K562 (cell line): ENCODE data around the gene CRLF1. TPM values are rescaled to one million over a fixed set of nuclear protein-coding genes. Genes with fewer than 3 reads are reported as not detected.
A peak's percentile ranks its signal among the peaks of the same experiment; 100 is the strongest.

Experiments
- ATAC-seq: fragments of 200-7000 bp; cut with Tn5 transposase; 3 replicates; pipeline ENCODE4 v1.9.1; 2020; ENCODE audit warnings: moderate library complexity
- BruUV-seq: library from RNA; stranded (reverse); fragments of 400-500 nt; replicated peaks from 2 replicates; lab custom pipeline; 2021; lab: Mats Ljungman, UMichigan
- CTCF ChIA-PET: fragments of 300-600 bp; formaldehyde crosslinking; extraction: SDS; loops from one replicate; lab custom pipeline; 2021; ENCODE audit warnings: low intra/inter-chr PET ratio; lab: Yijun Ruan, JAX
- POLR2A ChIA-PET: fragments of 300-600, 350-650 bp; sonication (Branson Sonifier 250); formaldehyde crosslinking; extraction: SDS; loops from one replicate; lab custom pipeline; 2021; ENCODE audit warnings: antibody characterized with exemption, inconsistent platforms; lab: Yijun Ruan, JAX
- DNase-seq, 4 experiments: peaks; one replicate each; pipeline versions ENCODE4 v3.0.0 to v3.0.0-alpha.2; 2011 to 2018; ENCODE audit warnings: low spot score in 3 of 4, mixed read lengths in 3 of 4; ENCODE audit errors: extremely low read depth in 1 of 4
- FAIRE-seq: peaks from 2 replicates; lab custom pipeline; 2011; peaks lifted over from hg19 to GRCh38; lab: Jason Lieb, UNC
- H2AFZ ChIP-seq: 2 replicates; pipeline ENCODE4 v1.6.0; 2011; ENCODE audit warnings: low read depth, low read length, control low read depth, inconsistent platforms
- H3K27ac ChIP-seq: fragments of 200-600 bp; 3 replicates; pipeline ENCODE4 v1.8.0; 2011; ENCODE audit warnings: low read depth, mild to moderate bottlenecking, control low read depth, inconsistent platforms, low read length, moderate library complexity, mixed read lengths; ENCODE audit errors: extremely low read depth
- H3K27me3 ChIP-seq, 2 experiments: fragments of 300-600 bp in 1 of 2; 2 replicates in 1 of 2; 3 replicates in 1 of 2; pipeline versions ENCODE4 v1.6.0 to v1.8.0; 2011; ENCODE audit warnings: inconsistent platforms in 2 of 2, low read length in 2 of 2, mild to moderate bottlenecking in 1 of 2, mixed read lengths in 1 of 2, moderate library complexity in 1 of 2; ENCODE audit not compliant: control insufficient read depth in 2 of 2, insufficient read depth in 2 of 2
- H3K36me3 ChIP-seq: fragments of 300-600 bp; 3 replicates; pipeline ENCODE4 v1.8.0; 2011; ENCODE audit warnings: mild to moderate bottlenecking, low read length, inconsistent platforms; ENCODE audit not compliant: control insufficient read depth, insufficient read depth
- H3K4me1 ChIP-seq, 2 experiments: fragments of 200-600 bp in 1 of 2; replicated peaks in 1 of 2; 2 replicates in 1 of 2; 3 replicates in 1 of 2; pipeline versions ENCODE4 v1.5.1 to v1.8.0; 2011; ENCODE audit warnings: inconsistent platforms in 2 of 2, low read length in 2 of 2, mild to moderate bottlenecking in 1 of 2, mixed read lengths in 1 of 2, moderate library complexity in 1 of 2; ENCODE audit not compliant: control insufficient read depth in 2 of 2, insufficient read depth in 2 of 2
- H3K4me2 ChIP-seq: 2 replicates; pipeline ENCODE4 v1.6.1; 2011; ENCODE audit warnings: low read length, control low read depth, inconsistent platforms, mixed read lengths; ENCODE audit not compliant: insufficient read depth
- H3K4me3 ChIP-seq: fragments of 200-600 bp; sonication (generic), shearing (Covaris generic); 2 replicates; pipeline ENCODE4 v1.5.1; 2016; ENCODE audit warnings: control low read depth, inconsistent platforms
- H3K79me2 ChIP-seq: fragments of 200-600 bp; 3 replicates; pipeline ENCODE4 v1.8.0; 2011; ENCODE audit warnings: low read length, inconsistent platforms; ENCODE audit not compliant: control insufficient read depth, insufficient read depth
- H3K9ac ChIP-seq, 2 experiments: 2 replicates each; pipeline versions ENCODE4 v1.6.0 to v1.6.1; 2011; ENCODE audit warnings: low read depth in 2 of 2, low read length in 2 of 2, control low read depth in 1 of 2, inconsistent platforms in 1 of 2, mild to moderate bottlenecking in 1 of 2, mixed read lengths in 1 of 2; ENCODE audit not compliant: insufficient read depth in 1 of 2
- H3K9me1 ChIP-seq: one replicate; pipeline ENCODE4 v1.6.0; 2011; ENCODE audit warnings: inconsistent platforms, mild to moderate bottlenecking, low read length, moderate library complexity; ENCODE audit not compliant: control insufficient read depth, insufficient read depth
- H3K9me3 ChIP-seq: replicated peaks from 2 replicates; pipeline ENCODE4 v1.5.1; 2011; ENCODE audit warnings: low read depth, low read length, inconsistent platforms; ENCODE audit not compliant: control insufficient read depth, insufficient read depth
- H4K20me1 ChIP-seq: replicated peaks from 2 replicates; pipeline ENCODE4 v1.6.1; 2011; ENCODE audit warnings: low read length, inconsistent platforms, mixed read lengths; ENCODE audit not compliant: control insufficient read depth, insufficient read depth
- CREBBP ChIP-seq: IDR thresholded peaks from one replicate; pipeline ENCODE4 v1.6.1; 2012; ENCODE audit warnings: low read depth, mild to moderate bottlenecking, control low read depth, inconsistent platforms, low read length
- LCOR ChIP-seq: sonication (generic); formaldehyde crosslinking; IDR thresholded peaks from 2 replicates; pipeline ENCODE4 v1.8.0; 2022; ENCODE audit warnings: mild to moderate bottlenecking, missing genetic modification reagents
- MCM7 ChIP-seq, 2 experiments: fragments of 450-650 bp; IDR thresholded peaks; 2 replicates each; pipeline ENCODE4 v1.6.1; 2016 to 2018
- MLLT1 ChIP-seq, 2 experiments: fragments of 450-650 bp; IDR thresholded peaks; 2 replicates each; pipeline ENCODE4 v1.6.1; 2016
- MTA2 ChIP-seq: fragments of 450-650 bp; IDR thresholded peaks from 2 replicates; pipeline ENCODE4 v1.6.1; 2016; ENCODE audit warnings: low read depth
- NCOR1 ChIP-seq: fragments of 450-650 bp; IDR thresholded peaks from 2 replicates; pipeline ENCODE4 v1.6.1; 2016; ENCODE audit warnings: mild to moderate bottlenecking, moderate library complexity
- NONO ChIP-seq, 2 experiments: fragments of 200-400 bp in 1 of 2; fragments of 450-650 bp in 1 of 2; formaldehyde crosslinking in 1 of 2; IDR thresholded peaks; 2 replicates each; pipeline ENCODE4 v1.6.1; 2017; ENCODE audit warnings: low read depth in 2 of 2, mild to moderate bottlenecking in 2 of 2, moderate library complexity in 2 of 2, low read length in 1 of 2
- POLR2A ChIP-seq: fragments of 450-650 bp; conservative IDR thresholded peaks from 2 replicates; pipeline ENCODE4 v1.6.1; 2016
- POLR3G ChIP-seq: IDR thresholded peaks from 2 replicates; pipeline ENCODE4 v1.6.1; 2011; ENCODE audit not compliant: insufficient read length, insufficient replicate concordance; ENCODE audit errors: extremely low read depth
- RBM14 ChIP-seq: fragments of 200-400 bp; formaldehyde crosslinking; IDR thresholded peaks from 2 replicates; pipeline ENCODE4 v1.6.1; 2018; ENCODE audit warnings: low read depth, mild to moderate bottlenecking, low read length, moderate library complexity, borderline replicate concordance; ENCODE audit not compliant: insufficient read depth
- RBM39 ChIP-seq: fragments of 200-400 bp; formaldehyde crosslinking; optimal IDR thresholded peaks from 2 replicates; pipeline ENCODE3; 2018; ENCODE audit warnings: low read depth, low read length
- SMARCA5 ChIP-seq: fragments of 450-650 bp; IDR thresholded peaks from 2 replicates; pipeline ENCODE4 v1.6.1; 2016
- SREBF1 ChIP-seq: fragments of 150-350 bp; IDR thresholded peaks from 2 replicates; pipeline ENCODE4 v1.6.1; 2014; ENCODE audit warnings: antibody characterized with exemption, low read depth, low read length, borderline replicate concordance
- SRSF1 ChIP-seq: fragments of 200-400 bp; formaldehyde crosslinking; IDR thresholded peaks from 2 replicates; pipeline ENCODE4 v1.6.1; 2017; ENCODE audit warnings: mild to moderate bottlenecking, low read depth, low read length, moderate library complexity
- ZEB2 ChIP-seq: fragments of 450-650 bp; IDR thresholded peaks from 2 replicates; pipeline ENCODE4 v1.6.1; 2016
- ZKSCAN8 ChIP-seq: fragments of 200-800 bp; sonication (Bioruptor generic); IDR thresholded peaks from 2 replicates; pipeline ENCODE4 v1.6.1; 2016; ENCODE audit warnings: missing genetic modification characterization, missing compliant biosample characterization
- ZNF589 ChIP-seq: fragments of 200-800 bp; sonication (Bioruptor generic); IDR thresholded peaks from 2 replicates; pipeline ENCODE4 v1.6.1; 2016; ENCODE audit warnings: low read depth, missing genetic modification characterization, missing compliant biosample characterization
- ZNF766 ChIP-seq: fragments of 200-800 bp; sonication (Bioruptor generic); conservative IDR thresholded peaks from 2 replicates; pipeline ENCODE4 v1.6.1; 2016; ENCODE audit warnings: missing genetic modification characterization, missing compliant biosample characterization
- WGBS: fragments of 100-300 bp; shearing (Covaris generic); methylation state at CpG from one replicate; pipeline ENCODE4 v1.1.6; 2016; ENCODE audit warnings: low coverage, mixed read lengths; ENCODE audit not compliant: insufficient coverage; ENCODE audit errors: missing lambda C conversion rate; 5-methylcytosine and 5-hydroxymethylcytosine counted together
- in situ Hi-C: fragments of 300-500 bp; cut with MboI; formaldehyde crosslinking; loops from 4 replicates; pipeline ENCODE4 v1.15.0; 2018; ENCODE audit warnings: inconsistent platforms, mixed read lengths
- intact Hi-C: fragments of 100-400 bp; cut with micrococcal nuclease; formaldehyde crosslinking; loops from 2 replicates; pipeline ENCODE4 v1.14.2; 2022
- polyA plus RNA-seq, 8 experiments: library from polyadenylated mRNA; depleted of rRNA in 4 of 8; stranded (reverse) in 5 of 8; unstranded in 3 of 8; fragments of >200 nt; fragmentation: Nextera tagmentation in 2 of 8; fragmentation: Illumina TruSeq in 1 of 8; extraction: Ambion mirVana in 2 of 8; extraction: Trizol in 1 of 8; gene quantifications; 2 replicates each; pipeline versions ENCODE4 v1.2.1 to v1.2.3, GENCODE V29; 2011 to 2014; ENCODE audit warnings: inconsistent platforms in 1 of 8, missing spikeins in 1 of 8
- total RNA-seq, 7 experiments: library from RNA; depleted of rRNA in 6 of 7; stranded (reverse); fragments of >200 nt in 6 of 7; fragmentation: Illumina TruSeq in 2 of 7; extraction: Trizol in 2 of 7; gene quantifications; 2 replicates each; pipeline versions ENCODE4 v1.2.1 to v1.2.3, GENCODE V29; 2011 to 2021; ENCODE audit warnings: low replicate concordance in 1 of 7

CRLF1 gene
- total and polyA plus RNA-seq, 9 of the 15 experiments (the other 6 are each of a cell fraction or from before 2014, with no cell fraction given), result 0.85 to 3.6 (median 1.7) TPM

- FAIRE-seq, result no peak
- in situ Hi-C loops, result no loop called here
- peaks cover 4% of the 10 kb centered on the region; the same call in 1 of the 3 replicates for H3K79me2 ChIP-seq
- TF ChIP-seq SMARCA5 (no peak), POLR3G (no peak), MCM7 (IDR thresholded peaks at IDR 0.05) (no peak), ZEB2 (no peak), POLR2A (no peak), SRSF1 (no peak), ZKSCAN8 (no peak), LCOR (CRISPR knock-in tag) (no peak), NCOR1 (no peak), CREBBP (no peak), RBM39 (no peak), ZNF589 (CRISPR knock-in tag) (no peak), SREBF1 (no peak), MLLT1 (IDR thresholded peaks at IDR 0.05) (no peak), NONO (IDR thresholded peaks at IDR 0.05; ENCODE audit: low read depth in 2 of 2, low read length in 1 of 2) (no peak), MTA2 (no peak), ZNF766 (CRISPR knock-in tag) (no peak), RBM14 (no peak)
- TF ChIP-seq, all 486 proteins: peak for 0
- no peak overlapping the region for H3K27ac ChIP-seq
- H3K9ac ChIP-seq, result peak overlapping the region in 1 of 2 experiments; percentile 7; a peak in 1 of 4 replicates
- no peaks in the 10 kb centered on the region for H3K9me1 ChIP-seq
- H3K4me2 ChIP-seq, result no peak overlapping the region
- intact Hi-C loops, result loop anchor here (10.0 kb wide), 1 partner anchor 249 kb away; no protein-coding TSS in a partner anchor
- no peak overlapping the region for H3K4me3 ChIP-seq
- H3K4me1 ChIP-seq, result peaks cover 25 to 75% of the 10 kb centered on the region in 2 experiments
- peaks cover 6% of the 10 kb centered on the region; the same call in 1 of the 2 replicates for H4K20me1 ChIP-seq
- DNase-seq, result no peak
- ChIA-PET CTCF (interaction anchor here (0.6 kb wide), 1 partner anchor 237 kb away, joined by 4 read pairs; no protein-coding TSS in a partner anchor), POLR2A (interaction anchor here (0.7 kb wide), 1 partner anchor 116 kb away, joined by 3 read pairs; no protein-coding TSS in a partner anchor)
- H3K9me3 ChIP-seq, result no peaks in the 10 kb centered on the region
- ATAC-seq, result no peak
- H2AFZ ChIP-seq, result no peak overlapping the region
- 91% methylated on average over 6 of the region's 6 CpGs for WGBS
- H3K36me3 ChIP-seq, result peaks cover 5% of the 10 kb centered on the region; the same call in 2 of the 3 replicates
- no TSS peak for BruUV-seq
- H3K27me3 ChIP-seq, result no peaks in the 10 kb centered on the region
Measured at GRCh38 chr19:18595475-18595874, 11.1 kb downstream of the CRLF1 start.
